ENCODE data around the gene RAMACL.
A peak's percentile ranks its signal among the peaks of the same experiment; 100 is the strongest.
"Not testable (repeated sequence)": the region's sequence is repeated elsewhere in the genome, so short reads cannot be mapped to it uniquely, and the experiment has no call there.

The RAMACL gene

GRCh38 chr6:166586424-166587156 lies at the start of gene RAMACL:
TSS of gene RAMACL (minus strand) at chr6:166586678. CDS start at chr6:166586477, 201 bp downstream.
- no peak for DNase-seq

GRCh38 chr6:166635013-166635970 lies 48.8 kb upstream of the RAMACL start:
- no peak for DNase-seq

GRCh38 chr6:166634581-166634980 lies 48.1 kb upstream of the RAMACL start:
- DNase-seq = not testable (repeated sequence)

- no peak for DNase-seq
Measured at GRCh38 chr6:166633732-166634535, 47.5 kb upstream of the RAMACL start.

GRCh38 chr6:166632731-166633130 lies 46.3 kb upstream of the RAMACL start:
- DNase-seq = no peak

GRCh38 chr6:166630462-166630861 lies 44.0 kb upstream of the RAMACL start:
- DNase-seq = no peak

- no peak for DNase-seq
Measured at GRCh38 chr6:166629628-166630027, 43.1 kb upstream of the RAMACL start.

- DNase-seq = peak; percentile 24 to 26
Measured at GRCh38 chr6:166627875-166628801, 41.7 kb upstream of the RAMACL start.

GRCh38 chr6:166627033-166627874 lies 40.8 kb upstream of the RAMACL start, which contains the start of gene RPS6KA2:
TSS of gene RPS6KA2 (minus strand) at chr6:166627251. CDS start at chr6:166627019, 232 bp downstream.
- DNase-seq = peak; percentile 90 to 92

GRCh38 chr6:166626177-166627032 lies 39.9 kb upstream of the RAMACL start:
- DNase-seq = peak in 1 of 2 experiments; percentile 3

GRCh38 chr6:166625356-166625755 lies 38.9 kb upstream of the RAMACL start:
- DNase-seq = no peak

- no peak for DNase-seq
Measured at GRCh38 chr6:166624275-166624674, 37.8 kb upstream of the RAMACL start.

- DNase-seq = no peak
Measured at GRCh38 chr6:166623318-166623717, 36.8 kb upstream of the RAMACL start.

GRCh38 chr6:166621114-166621540 lies 34.6 kb upstream of the RAMACL start:
- DNase-seq = no peak

- DNase-seq = no peak
Measured at GRCh38 chr6:166620478-166621113, 34.1 kb upstream of the RAMACL start.

- no peak for DNase-seq
Measured at GRCh38 chr6:166619912-166620311, 33.4 kb upstream of the RAMACL start.

GRCh38 chr6:166618866-166619761 lies 32.6 kb upstream of the RAMACL start:
- DNase-seq = no peak

GRCh38 chr6:166618251-166618650 lies 31.8 kb upstream of the RAMACL start:
- DNase-seq = no peak

Data from NCI-H1930 (cell line).